Measurements from ENCODE around the gene DHX35.

DHX35 gene

DNA sequence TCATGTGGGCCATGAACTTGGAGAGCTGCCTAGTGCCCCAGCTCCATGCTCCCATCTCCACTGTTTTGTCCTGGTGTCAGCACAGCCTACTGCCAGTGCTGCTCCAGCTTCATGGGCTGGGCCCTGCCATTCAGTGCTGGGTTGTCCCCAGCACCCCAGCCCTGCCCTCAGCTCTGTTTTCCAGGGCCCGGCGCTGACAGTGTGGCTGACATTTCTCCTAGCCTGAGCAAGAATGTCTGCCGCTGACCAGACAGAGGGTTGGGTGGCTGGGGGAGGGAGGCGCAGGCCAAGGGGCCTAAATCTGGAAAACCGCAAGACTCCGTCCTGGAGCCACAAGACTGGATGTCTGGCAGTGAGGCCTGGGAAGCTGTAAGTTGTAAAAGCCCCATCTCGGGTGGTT lies 78.9 kb downstream of the DHX35 start:
- H2AFZ ChIP-seq (ENCODE audit: low read depth, low read length), result no peak overlapping the region
- H3K79me2 ChIP-seq (ENCODE audit: insufficient read depth, low read length), result no peaks in the 10 kb centered on the region
- H3K4me3 ChIP-seq (ENCODE audit: low read depth in 1 of 2, low read length in 2 of 2), result no peak overlapping the region
- H3K9me3 ChIP-seq (ENCODE audit: insufficient read depth, low read length, severe bottlenecking), result no peaks in the 10 kb centered on the region
- ATAC-seq (ENCODE audit: insufficient read depth, low read depth), result no peak
- H3K9ac ChIP-seq (ENCODE audit: low read depth, low read length), result no peak overlapping the region
- H3K4me2 ChIP-seq (ENCODE audit: insufficient read depth, low read length), result no peak overlapping the region
- DNase-seq, result no peak
- no peaks in the 10 kb centered on the region for H3K4me1 ChIP-seq (ENCODE audit: insufficient read depth, low read length)
- H3K36me3 ChIP-seq (ENCODE audit: insufficient read depth, low read length), result peaks cover 62% of the 10 kb centered on the region
- no peaks in the 10 kb centered on the region for H3K27me3 ChIP-seq (ENCODE audit: insufficient read depth, low read length, poor library complexity)
- no peaks in the 10 kb centered on the region for H4K20me1 ChIP-seq (ENCODE audit: insufficient read depth, low read length)
- no peak overlapping the region for H3K27ac ChIP-seq (ENCODE audit: low read length)
- no peak for TF ChIP-seq EZH2 (IDR thresholded peaks at IDR 0.05; ENCODE audit: borderline replicate concordance, low read depth, low read length, severe bottlenecking)
- no peak for TF ChIP-seq CTCF (IDR thresholded peaks at IDR 0.05; ENCODE audit: borderline replicate concordance, extremely low read depth, low read length, poor library complexity, severe bottlenecking)

DNA sequence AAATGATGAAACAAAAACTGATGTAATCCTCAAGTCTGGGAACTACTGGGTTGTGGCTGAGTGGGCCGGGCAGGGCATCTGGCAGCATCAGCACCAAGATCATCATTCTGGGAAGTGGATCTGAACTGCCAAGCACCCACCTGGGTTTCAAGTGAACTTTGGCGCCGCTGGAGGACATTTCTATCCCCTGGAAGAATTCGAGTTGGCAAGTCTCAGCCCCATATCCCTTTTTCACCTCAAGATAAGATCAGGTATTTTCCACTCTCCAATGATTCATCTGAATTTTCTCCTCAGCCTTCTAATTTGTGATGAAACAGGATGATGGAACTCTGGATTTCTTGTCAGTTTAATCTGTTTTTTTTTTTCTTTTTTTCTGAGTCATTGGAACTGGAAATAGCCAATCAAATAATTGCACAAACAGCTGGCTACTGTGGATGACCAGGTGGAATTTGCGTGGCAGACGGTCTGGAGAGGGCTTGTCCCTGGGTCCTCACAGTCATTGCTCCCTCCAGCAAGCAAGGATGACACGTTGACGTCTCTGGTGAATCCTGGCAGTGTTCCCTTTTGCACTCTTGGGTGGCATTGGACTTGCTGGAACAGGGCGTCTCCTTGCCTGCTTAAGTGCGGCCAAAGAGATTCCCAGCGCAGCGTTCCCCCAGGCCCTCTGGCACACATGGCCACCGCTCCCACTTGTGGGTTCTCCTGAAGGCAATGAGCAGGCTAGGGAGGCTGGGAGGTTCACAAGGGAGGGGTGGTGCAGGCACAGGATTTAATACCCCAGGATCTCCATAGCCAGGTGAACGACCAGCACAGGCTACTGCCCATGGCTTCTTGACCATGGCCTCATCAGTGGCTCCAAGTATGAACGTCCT lies 80.4 kb downstream of the DHX35 start:
- Histone ChIP-seq H3K4me3 (ENCODE audit: low read depth in 1 of 2, low read length in 2 of 2) (no peak overlapping the region), H3K4me1 (ENCODE audit: insufficient read depth, low read length) (no peaks in the 10 kb centered on the region), H3K79me2 (ENCODE audit: insufficient read depth, low read length) (no peaks in the 10 kb centered on the region), H3K27me3 (ENCODE audit: insufficient read depth, low read length, poor library complexity) (no peaks in the 10 kb centered on the region), H3K9me3 (ENCODE audit: insufficient read depth, low read length, severe bottlenecking) (no peaks in the 10 kb centered on the region), H4K20me1 (ENCODE audit: insufficient read depth, low read length) (no peaks in the 10 kb centered on the region), H3K27ac (ENCODE audit: low read length) (no peak overlapping the region), H3K36me3 (ENCODE audit: insufficient read depth, low read length) (peaks cover 50% of the 10 kb centered on the region), H3K9ac (ENCODE audit: low read depth, low read length) (no peak overlapping the region), H3K4me2 (ENCODE audit: insufficient read depth, low read length) (no peak overlapping the region), H2AFZ (ENCODE audit: low read depth, low read length) (no peak overlapping the region)
- TF ChIP-seq EZH2 (IDR thresholded peaks at IDR 0.05; ENCODE audit: borderline replicate concordance, low read depth, low read length, severe bottlenecking), result no peak
- no peak for TF ChIP-seq CTCF (IDR thresholded peaks at IDR 0.05; ENCODE audit: borderline replicate concordance, extremely low read depth, low read length, poor library complexity, severe bottlenecking)
- DNase-seq, result no peak
- no peak for ATAC-seq (ENCODE audit: insufficient read depth, low read depth)

DNA sequence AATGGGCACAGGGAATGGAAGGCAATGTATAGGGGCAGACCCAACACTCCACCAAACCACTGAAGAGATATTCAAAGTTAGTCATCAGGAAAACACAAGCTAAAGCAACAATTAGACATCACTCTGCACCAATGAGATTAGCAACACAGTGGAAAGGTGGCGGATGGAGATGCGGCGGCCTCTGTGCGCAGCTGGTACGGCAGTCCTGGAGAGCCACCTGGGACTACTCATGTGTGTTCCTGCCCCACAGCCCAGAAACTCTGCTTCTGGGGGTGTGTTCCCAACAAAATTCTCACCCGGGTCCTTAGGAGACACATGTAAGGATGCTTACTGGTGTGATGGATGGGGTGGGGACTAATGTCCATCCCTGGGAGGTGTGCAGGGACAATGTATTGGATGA lies 82.4 kb downstream of the DHX35 start:
- Histone ChIP-seq H3K36me3 (ENCODE audit: insufficient read depth, low read length) (peaks cover 31% of the 10 kb centered on the region), H3K4me2 (ENCODE audit: insufficient read depth, low read length) (no peak overlapping the region)

More for the DNA sequence above, 82.4 kb downstream of the DHX35 start:
- H3K9me3 ChIP-seq (ENCODE audit: insufficient read depth, low read length, severe bottlenecking), result no peaks in the 10 kb centered on the region
- ATAC-seq (ENCODE audit: insufficient read depth, low read depth) (no peak), DNase-seq (no peak)
- no peak for TF ChIP-seq CTCF (IDR thresholded peaks at IDR 0.05; ENCODE audit: borderline replicate concordance, extremely low read depth, low read length, poor library complexity, severe bottlenecking)
- no peak for TF ChIP-seq EZH2 (IDR thresholded peaks at IDR 0.05; ENCODE audit: borderline replicate concordance, low read depth, low read length, severe bottlenecking)
- H3K79me2 ChIP-seq (ENCODE audit: insufficient read depth, low read length), result no peaks in the 10 kb centered on the region
- no peak overlapping the region for H3K27ac ChIP-seq (ENCODE audit: low read length)
- H2AFZ ChIP-seq (ENCODE audit: low read depth, low read length), result no peak overlapping the region
- H4K20me1 ChIP-seq (ENCODE audit: insufficient read depth, low read length), result no peaks in the 10 kb centered on the region
- no peaks in the 10 kb centered on the region for H3K27me3 ChIP-seq (ENCODE audit: insufficient read depth, low read length, poor library complexity)
- no peak overlapping the region for H3K4me3 ChIP-seq (ENCODE audit: low read depth in 1 of 2, low read length in 2 of 2)
- H3K4me1 ChIP-seq (ENCODE audit: insufficient read depth, low read length), result peaks cover 3% of the 10 kb centered on the region
- no peak overlapping the region for H3K9ac ChIP-seq (ENCODE audit: low read depth, low read length)

All from DND-41 (cell line).